PC-9 (cell line): ENCODE results near the gene EBF4. TPM values are rescaled to one million over a fixed set of nuclear protein-coding genes. Genes with fewer than 3 reads are reported as not detected.

Experiments
- BruUV-seq: library from RNA; stranded (reverse); fragments of 400-500 nt; replicated peaks from 2 replicates; lab custom pipeline; 2021; lab: Mats Ljungman, UMichigan
- CTCF ChIA-PET: fragments of 300-600 bp; sonication (Branson Sonifier 250); formaldehyde crosslinking; loops from one replicate; lab custom pipeline; 2022; ENCODE audit warnings: antibody characterized with exemption; lab: Charles Lee
- POLR2A ChIA-PET: fragments of 300-600 bp; sonication (Branson Sonifier 250); formaldehyde crosslinking; loops from one replicate; lab custom pipeline; 2022; ENCODE audit warnings: antibody characterized with exemption; ENCODE audit not compliant: unreplicated experiment; lab: Charles Lee
- DNase-seq, 2 experiments: peaks; one replicate each; pipeline versions ENCODE4 v3.0.0 to v3.0.0-alpha.2; 2015 to 2022; ENCODE audit warnings: mixed read lengths in 1 of 2
- H2AFZ ChIP-seq: fragments of 200-600 bp; sonication (generic); 2 replicates; pipeline ENCODE4 v1.8.1; 2017; ENCODE audit warnings: antibody characterized with exemption
- H3F3A ChIP-seq: fragments of 200-600 bp; sonication (generic); 2 replicates; pipeline ENCODE4 v1.8.1; 2017; ENCODE audit warnings: antibody characterized with exemption, mild to moderate bottlenecking, low read depth; ENCODE audit not compliant: insufficient read depth
- H3K27ac ChIP-seq: fragments of 200-600 bp; sonication (generic); 2 replicates; pipeline ENCODE4 v1.6.1; 2016; ENCODE audit warnings: mixed run types
- H3K27me3 ChIP-seq: fragments of 200-600 bp; sonication (generic); 2 replicates; pipeline ENCODE4 v1.6.1; 2016; ENCODE audit warnings: low read depth, mixed run types; ENCODE audit not compliant: insufficient read depth
- H3K36me3 ChIP-seq: fragments of 200-600 bp; sonication (generic); 2 replicates; pipeline ENCODE4 v1.6.1; 2016; ENCODE audit warnings: low read depth, mixed run types
- H3K4me1 ChIP-seq: fragments of 200-600 bp; sonication (generic); replicated peaks from 2 replicates; pipeline ENCODE4 v1.6.1; 2016; ENCODE audit warnings: mixed run types; ENCODE audit not compliant: insufficient read depth
- H3K4me2 ChIP-seq: fragments of 200-600 bp; sonication (generic); 2 replicates; pipeline ENCODE4 v1.6.1; 2017; ENCODE audit warnings: mixed run types
- H3K4me3 ChIP-seq: fragments of 200-600 bp; sonication (generic); 2 replicates; pipeline ENCODE4 v1.6.1; 2016; ENCODE audit warnings: mixed run types
- H3K79me2 ChIP-seq: fragments of 200-600 bp; sonication (generic); 2 replicates; pipeline ENCODE4 v1.6.1; 2017; ENCODE audit warnings: low read depth, mixed run types
- H3K9me2 ChIP-seq: fragments of 200-600 bp; sonication (generic); 2 replicates; pipeline ENCODE4 v1.8.1; 2017; ENCODE audit warnings: mild to moderate bottlenecking; ENCODE audit not compliant: insufficient read depth
- H3K9me3 ChIP-seq: fragments of 200-600 bp; sonication (generic); 2 replicates; pipeline ENCODE4 v1.8.1; 2016; ENCODE audit warnings: low read depth; ENCODE audit not compliant: insufficient read depth
- H4K20me1 ChIP-seq: fragments of 200-600 bp; sonication (generic); 2 replicates; pipeline ENCODE4 v1.8.1; 2017; ENCODE audit not compliant: insufficient read depth
- CTCF ChIP-seq: fragments of 200-600 bp; sonication (generic); conservative IDR thresholded peaks from 2 replicates; pipeline ENCODE4 v1.6.1; 2017; ENCODE audit warnings: mixed run types, antibody characterized with exemption, mild to moderate bottlenecking, moderate library complexity
- EZH2 ChIP-seq: fragments of 200-600 bp; sonication (generic); IDR thresholded peaks from 2 replicates; pipeline ENCODE4 v1.8.0; 2017; ENCODE audit warnings: antibody characterized with exemption, low read depth
- intact Hi-C: fragments of 100-400 bp; cut with micrococcal nuclease; formaldehyde crosslinking; loops from one replicate; pipeline ENCODE4 v1.10.0; 2022; ENCODE audit not compliant: unreplicated experiment
- total RNA-seq: library from RNA; stranded (reverse); gene quantifications from 2 replicates; pipeline ENCODE4 v1.2.3, GENCODE V29; 2021

The EBF4 gene
- total RNA-seq, 1 experiment from 2014 or later: 5.1 TPM

- intact Hi-C loops: no loop called here
- Histone ChIP-seq H4K20me1 (no peaks in the 10 kb centered on the region), H3K79me2 (no peaks in the 10 kb centered on the region), H3K4me1 (no peaks in the 10 kb centered on the region), H3K4me2 (no peak overlapping the region), H3K27me3 (peaks cover 27% of the 10 kb centered on the region), H3K9me2 (no peaks in the 10 kb centered on the region), H3F3A (no peaks in the 10 kb centered on the region), H3K9me3 (no peaks in the 10 kb centered on the region), H3K4me3 (no peak overlapping the region), H2AFZ (no peak overlapping the region), H3K27ac (no peak overlapping the region), H3K36me3 (no peaks in the 10 kb centered on the region)
- ChIA-PET CTCF (no interaction called here), POLR2A (no interaction called here)
- DNase-seq: no peak
- TF ChIP-seq EZH2 (no peak), CTCF (no peak)
- BruUV-seq: no TSS peak
Measured at GRCh38 chr20:2801286-2801728, 108.7 kb downstream of the EBF4 start.

GRCh38 chr20:2804041-2804828 lies 111.7 kb downstream of the EBF4 start:
- Histone ChIP-seq H2AFZ (no peak overlapping the region), H3K4me1 (no peaks in the 10 kb centered on the region), H3K9me2 (no peaks in the 10 kb centered on the region), H3K4me3 (no peak overlapping the region), H3K27ac (no peak overlapping the region), H3F3A (no peaks in the 10 kb centered on the region), H3K79me2 (no peaks in the 10 kb centered on the region), H3K9me3 (no peaks in the 10 kb centered on the region), H4K20me1 (no peaks in the 10 kb centered on the region), H3K4me2 (no peak overlapping the region), H3K27me3 (peaks cover 29% of the 10 kb centered on the region), H3K36me3 (no peaks in the 10 kb centered on the region)
- ChIA-PET CTCF (no interaction called here), POLR2A (no interaction called here)
- no TSS peak for BruUV-seq
- DNase-seq: no peak
- TF ChIP-seq CTCF: no peak
- intact Hi-C loops: no loop called here

- no peak overlapping the region for H3K27ac ChIP-seq
- no peaks in the 10 kb centered on the region for H4K20me1 ChIP-seq
- H3K4me2 ChIP-seq: no peak overlapping the region
- ChIA-PET POLR2A (no interaction called here), CTCF (no interaction called here)
- no peaks in the 10 kb centered on the region for H3K4me1 ChIP-seq
- H3K36me3 ChIP-seq: no peaks in the 10 kb centered on the region
- H3K9me2 ChIP-seq: no peaks in the 10 kb centered on the region
- H3K9me3 ChIP-seq: no peaks in the 10 kb centered on the region
- no TSS peak for BruUV-seq
- H3F3A ChIP-seq: no peaks in the 10 kb centered on the region
- no peak for DNase-seq
- H3K79me2 ChIP-seq: no peaks in the 10 kb centered on the region
- TF ChIP-seq CTCF (no peak), EZH2 (no peak)
- intact Hi-C loops: no loop called here
- H3K27me3 ChIP-seq: peaks cover 29% of the 10 kb centered on the region
- no peak overlapping the region for H3K4me3 ChIP-seq
- no peak overlapping the region for H2AFZ ChIP-seq
Measured at GRCh38 chr20:2804852-2805688, 112.5 kb downstream of the EBF4 start.
